ENCODE results near the gene GDPD4. TPM values are rescaled to one million over a fixed set of nuclear protein-coding genes. Genes with fewer than 3 reads are reported as not detected.

Gene GDPD4
- total and polyA plus RNA-seq, 9 of the 15 experiments (the other 6 are each of a cell fraction or from before 2014, with no cell fraction given): 0.40 TPM; not detected in 8

DNA sequence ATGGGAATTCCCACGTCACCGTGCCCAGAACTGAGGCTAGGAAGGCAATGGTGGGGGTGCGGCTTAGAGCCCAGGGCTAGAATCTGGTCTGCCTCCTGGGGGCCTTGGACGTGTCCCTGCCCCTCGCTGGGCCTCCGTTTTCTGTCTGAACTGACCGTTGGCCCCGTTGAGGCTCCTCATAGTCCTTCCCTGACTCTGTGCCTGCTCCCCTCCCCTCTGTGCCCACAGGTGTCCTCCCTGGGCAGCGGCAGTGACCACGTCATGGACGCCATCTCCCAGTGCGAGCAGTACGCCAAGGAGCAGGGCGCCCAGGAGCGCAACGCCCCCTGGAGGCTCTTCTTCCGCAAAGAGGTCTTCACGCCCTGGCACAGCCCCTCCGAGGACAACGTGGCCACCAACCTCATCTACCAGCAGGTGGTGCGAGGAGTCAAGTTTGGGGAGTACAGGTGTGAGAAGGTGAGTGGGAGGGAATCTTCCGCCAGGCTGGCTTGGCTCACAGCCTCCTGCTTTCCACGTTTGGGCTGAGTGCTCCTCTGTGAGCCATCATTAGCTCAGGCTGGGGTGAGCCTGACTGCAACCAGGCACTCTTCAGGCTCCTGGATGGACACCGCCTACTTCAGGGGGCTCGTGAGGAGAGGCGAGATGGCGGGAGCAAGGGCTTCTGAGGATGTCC is 109.5 kb downstream of the GDPD4 start (continued):
- TF ChIP-seq, protein P1, sequence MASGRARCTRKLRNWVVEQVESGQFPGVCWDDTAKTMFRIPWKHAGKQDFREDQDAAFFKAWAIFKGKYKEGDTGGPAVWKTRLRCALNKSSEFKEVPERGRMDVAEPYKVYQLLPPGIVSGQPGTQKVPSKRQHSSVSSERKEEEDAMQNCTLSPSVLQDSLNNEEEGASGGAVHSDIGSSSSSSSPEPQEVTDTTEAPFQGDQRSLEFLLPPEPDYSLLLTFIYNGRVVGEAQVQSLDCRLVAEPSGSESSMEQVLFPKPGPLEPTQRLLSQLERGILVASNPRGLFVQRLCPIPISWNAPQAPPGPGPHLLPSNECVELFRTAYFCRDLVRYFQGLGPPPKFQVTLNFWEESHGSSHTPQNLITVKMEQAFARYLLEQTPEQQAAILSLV (tag; IDR thresholded peaks at IDR 0.05): no peak
- TF ChIP-seq FOXA1 (IDR thresholded peaks at IDR 0.05; ENCODE audit: borderline replicate concordance) (no peak), ATF7 (IDR thresholded peaks at IDR 0.05) (peak; percentile 79), ELF1 (tag; IDR thresholded peaks at IDR 0.05) (no peak), NBN (IDR thresholded peaks at IDR 0.05; ENCODE audit: low read depth) (peak; percentile 41; the same call in 1 of the 2 replicates), TFAM (CRISPR knock-in tag; conservative IDR thresholded peaks at IDR 0.05) (no peak), NFIC (IDR thresholded peaks at IDR 0.05) (peak; percentile 60), SOX6 (IDR thresholded peaks at IDR 0.05) (no peak), NFE2 (IDR thresholded peaks at IDR 0.05; ENCODE audit: low read depth) (no peak), ZNF780A (CRISPR knock-in tag; IDR thresholded peaks at IDR 0.05) (no peak), HMG20B (CRISPR knock-in tag; IDR thresholded peaks at IDR 0.05) (no peak)
- TF ChIP-seq, protein P2, sequence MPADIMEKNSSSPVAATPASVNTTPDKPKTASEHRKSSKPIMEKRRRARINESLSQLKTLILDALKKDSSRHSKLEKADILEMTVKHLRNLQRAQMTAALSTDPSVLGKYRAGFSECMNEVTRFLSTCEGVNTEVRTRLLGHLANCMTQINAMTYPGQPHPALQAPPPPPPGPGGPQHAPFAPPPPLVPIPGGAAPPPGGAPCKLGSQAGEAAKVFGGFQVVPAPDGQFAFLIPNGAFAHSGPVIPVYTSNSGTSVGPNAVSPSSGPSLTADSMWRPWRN (IDR thresholded peaks at IDR 0.05; ENCODE audit: low read depth): no peak
- TF ChIP-seq, protein P3, sequence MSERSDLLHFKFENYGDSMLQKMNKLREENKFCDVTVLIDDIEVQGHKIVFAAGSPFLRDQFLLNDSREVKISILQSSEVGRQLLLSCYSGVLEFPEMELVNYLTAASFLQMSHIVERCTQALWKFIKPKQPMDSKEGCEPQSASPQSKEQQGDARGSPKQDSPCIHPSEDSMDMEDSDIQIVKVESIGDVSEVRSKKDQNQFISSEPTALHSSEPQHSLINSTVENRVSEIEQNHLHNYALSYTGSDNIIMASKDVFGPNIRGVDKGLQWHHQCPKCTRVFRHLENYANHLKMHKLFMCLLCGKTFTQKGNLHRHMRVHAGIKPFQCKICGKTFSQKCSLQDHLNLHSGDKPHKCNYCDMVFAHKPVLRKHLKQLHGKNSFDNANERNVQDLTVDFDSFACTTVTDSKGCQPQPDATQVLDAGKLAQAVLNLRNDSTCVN (CRISPR knock-in tag; IDR thresholded peaks at IDR 0.05): no peak
- TF ChIP-seq, protein P4, sequence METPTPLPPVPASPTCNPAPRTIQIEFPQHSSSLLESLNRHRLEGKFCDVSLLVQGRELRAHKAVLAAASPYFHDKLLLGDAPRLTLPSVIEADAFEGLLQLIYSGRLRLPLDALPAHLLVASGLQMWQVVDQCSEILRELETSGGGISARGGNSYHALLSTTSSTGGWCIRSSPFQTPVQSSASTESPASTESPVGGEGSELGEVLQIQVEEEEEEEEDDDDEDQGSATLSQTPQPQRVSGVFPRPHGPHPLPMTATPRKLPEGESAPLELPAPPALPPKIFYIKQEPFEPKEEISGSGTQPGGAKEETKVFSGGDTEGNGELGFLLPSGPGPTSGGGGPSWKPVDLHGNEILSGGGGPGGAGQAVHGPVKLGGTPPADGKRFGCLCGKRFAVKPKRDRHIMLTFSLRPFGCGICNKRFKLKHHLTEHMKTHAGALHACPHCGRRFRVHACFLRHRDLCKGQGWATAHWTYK (CRISPR knock-in tag; IDR thresholded peaks at IDR 0.05): 0 out of 2 replicates have a peak, but pooled peaks have one; percentile 45
- TF ChIP-seq, protein P5, sequence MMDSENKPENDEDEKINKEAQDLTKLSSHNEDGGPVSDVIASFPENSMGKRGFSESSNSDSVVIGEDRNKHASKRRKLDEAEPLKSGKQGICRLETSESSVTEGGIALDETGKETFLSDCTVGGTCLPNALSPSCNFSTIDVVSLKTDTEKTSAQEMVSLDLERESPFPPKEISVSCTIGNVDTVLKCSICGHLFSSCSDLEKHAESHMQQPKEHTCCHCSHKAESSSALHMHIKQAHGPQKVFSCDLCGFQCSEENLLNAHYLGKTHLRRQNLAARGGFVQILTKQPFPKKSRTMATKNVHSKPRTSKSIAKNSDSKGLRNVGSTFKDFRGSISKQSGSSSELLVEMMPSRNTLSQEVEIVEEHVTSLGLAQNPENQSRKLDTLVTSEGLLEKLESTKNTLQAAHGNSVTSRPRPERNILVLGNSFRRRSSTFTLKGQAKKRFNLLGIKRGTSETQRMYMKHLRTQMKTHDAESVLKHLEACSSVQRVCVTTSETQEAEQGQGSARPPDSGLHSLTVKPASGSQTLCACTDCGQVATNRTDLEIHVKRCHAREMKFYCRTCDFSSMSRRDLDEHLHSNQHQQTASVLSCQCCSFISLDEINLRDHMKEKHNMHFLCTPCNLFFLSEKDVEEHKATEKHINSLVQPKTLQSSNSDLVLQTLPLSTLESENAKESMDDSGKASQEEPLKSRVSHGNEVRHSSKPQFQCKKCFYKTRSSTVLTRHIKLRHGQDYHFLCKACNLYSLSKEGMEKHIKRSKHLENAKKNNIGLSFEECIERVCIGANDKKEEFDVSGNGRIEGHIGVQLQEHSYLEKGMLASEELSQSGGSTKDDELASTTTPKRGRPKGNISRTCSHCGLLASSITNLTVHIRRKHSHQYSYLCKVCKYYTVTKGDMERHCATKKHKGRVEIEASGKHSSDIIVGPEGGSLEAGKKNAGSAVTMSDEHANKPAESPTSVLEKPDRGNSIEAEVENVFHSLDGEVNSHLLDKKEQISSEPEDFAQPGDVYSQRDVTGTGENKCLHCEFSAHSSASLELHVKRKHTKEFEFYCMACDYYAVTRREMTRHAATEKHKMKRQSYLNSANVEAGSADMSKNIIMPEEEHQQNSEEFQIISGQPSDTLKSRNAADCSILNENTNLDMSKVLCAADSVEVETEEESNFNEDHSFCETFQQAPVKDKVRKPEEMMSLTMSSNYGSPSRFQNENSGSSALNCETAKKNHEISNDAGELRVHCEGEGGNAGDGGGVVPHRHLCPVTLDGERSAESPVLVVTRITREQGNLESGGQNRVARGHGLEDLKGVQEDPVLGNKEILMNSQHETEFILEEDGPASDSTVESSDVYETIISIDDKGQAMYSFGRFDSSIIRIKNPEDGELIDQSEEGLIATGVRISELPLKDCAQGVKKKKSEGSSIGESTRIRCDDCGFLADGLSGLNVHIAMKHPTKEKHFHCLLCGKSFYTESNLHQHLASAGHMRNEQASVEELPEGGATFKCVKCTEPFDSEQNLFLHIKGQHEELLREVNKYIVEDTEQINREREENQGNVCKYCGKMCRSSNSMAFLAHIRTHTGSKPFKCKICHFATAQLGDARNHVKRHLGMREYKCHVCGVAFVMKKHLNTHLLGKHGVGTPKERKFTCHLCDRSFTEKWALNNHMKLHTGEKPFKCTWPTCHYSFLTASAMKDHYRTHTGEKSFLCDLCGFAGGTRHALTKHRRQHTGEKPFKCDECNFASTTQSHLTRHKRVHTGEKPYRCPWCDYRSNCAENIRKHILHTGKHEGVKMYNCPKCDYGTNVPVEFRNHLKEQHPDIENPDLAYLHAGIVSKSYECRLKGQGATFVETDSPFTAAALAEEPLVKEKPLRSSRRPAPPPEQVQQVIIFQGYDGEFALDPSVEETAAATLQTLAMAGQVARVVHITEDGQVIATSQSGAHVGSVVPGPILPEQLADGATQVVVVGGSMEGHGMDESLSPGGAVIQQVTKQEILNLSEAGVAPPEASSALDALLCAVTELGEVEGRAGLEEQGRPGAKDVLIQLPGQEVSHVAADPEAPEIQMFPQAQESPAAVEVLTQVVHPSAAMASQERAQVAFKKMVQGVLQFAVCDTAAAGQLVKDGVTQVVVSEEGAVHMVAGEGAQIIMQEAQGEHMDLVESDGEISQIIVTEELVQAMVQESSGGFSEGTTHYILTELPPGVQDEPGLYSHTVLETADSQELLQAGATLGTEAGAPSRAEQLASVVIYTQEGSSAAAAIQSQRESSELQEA (IDR thresholded peaks at IDR 0.05; ENCODE audit: low read depth): no peak
